ENCODE results near the gene FAM131A. TPM values are rescaled to one million over a fixed set of nuclear protein-coding genes. Genes with fewer than 3 reads are reported as not detected.

Gene FAM131A
- total and polyA plus RNA-seq, 9 of the 15 experiments (the other 6 are each of a cell fraction or from before 2014, with no cell fraction given): 0.48 to 11.1 (median 4.3) TPM

DNA sequence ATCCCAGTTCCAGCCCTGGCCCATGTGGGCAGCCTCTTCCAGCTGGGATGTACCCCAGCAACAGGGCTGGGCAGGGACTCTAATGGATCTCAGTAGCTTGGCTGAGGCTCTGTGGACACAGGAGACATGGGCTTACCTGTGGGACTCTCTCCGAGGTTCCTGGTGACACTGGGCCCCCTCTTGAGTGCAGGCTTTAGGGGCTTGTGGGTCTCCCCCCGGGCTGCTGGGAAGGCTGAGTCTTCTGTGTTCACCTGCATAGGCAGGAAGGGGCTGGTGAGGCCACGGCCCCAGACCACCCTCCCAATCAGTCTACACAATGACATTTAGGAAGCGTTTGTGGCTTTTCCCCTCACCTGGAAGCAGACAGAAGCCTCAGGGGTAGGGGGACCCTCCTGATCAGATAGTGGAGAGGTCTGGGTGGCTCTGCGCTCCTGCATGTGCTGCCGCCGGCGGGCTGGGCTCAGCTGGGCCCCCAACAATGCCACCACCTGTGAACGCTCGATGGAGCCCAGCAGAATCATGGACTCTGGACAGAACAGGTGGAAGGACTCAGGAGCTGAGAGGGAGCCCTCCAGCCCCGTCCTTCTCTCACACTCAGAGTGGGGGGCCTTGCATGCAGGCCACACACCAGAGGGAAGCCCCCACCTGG, 15.6 kb downstream of the FAM131A start (continued):
- TF ChIP-seq, protein P1, sequence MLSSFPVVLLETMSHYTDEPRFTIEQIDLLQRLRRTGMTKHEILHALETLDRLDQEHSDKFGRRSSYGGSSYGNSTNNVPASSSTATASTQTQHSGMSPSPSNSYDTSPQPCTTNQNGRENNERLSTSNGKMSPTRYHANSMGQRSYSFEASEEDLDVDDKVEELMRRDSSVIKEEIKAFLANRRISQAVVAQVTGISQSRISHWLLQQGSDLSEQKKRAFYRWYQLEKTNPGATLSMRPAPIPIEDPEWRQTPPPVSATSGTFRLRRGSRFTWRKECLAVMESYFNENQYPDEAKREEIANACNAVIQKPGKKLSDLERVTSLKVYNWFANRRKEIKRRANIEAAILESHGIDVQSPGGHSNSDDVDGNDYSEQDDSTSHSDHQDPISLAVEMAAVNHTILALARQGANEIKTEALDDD (IDR thresholded peaks at IDR 0.05): no peak
- TF ChIP-seq HNRNPUL1 (IDR thresholded peaks at IDR 0.05; ENCODE audit: low read length) (no peak), POLR2A (conservative IDR thresholded peaks at IDR 0.05) (no peak), RFX7 (CRISPR knock-in tag; IDR thresholded peaks at IDR 0.05) (no peak), SREBF1 (IDR thresholded peaks at IDR 0.05; ENCODE audit: borderline replicate concordance, low read depth, low read length) (no peak), NRF1 (conservative IDR thresholded peaks at IDR 0.05 in 1 of 2, IDR thresholded peaks at IDR 0.05 in 1 of 2) (no peak), ZC3H11A (IDR thresholded peaks at IDR 0.05; ENCODE audit: low read depth, low read length) (no peak), IRF2 (CRISPR knock-in tag; IDR thresholded peaks at IDR 0.05) (no peak), POLR2G (IDR thresholded peaks at IDR 0.05; ENCODE audit: low read depth, low read length) (no peak), PHB2 (IDR thresholded peaks at IDR 0.05; ENCODE audit: low read depth) (no peak)
- TF ChIP-seq, protein P2, sequence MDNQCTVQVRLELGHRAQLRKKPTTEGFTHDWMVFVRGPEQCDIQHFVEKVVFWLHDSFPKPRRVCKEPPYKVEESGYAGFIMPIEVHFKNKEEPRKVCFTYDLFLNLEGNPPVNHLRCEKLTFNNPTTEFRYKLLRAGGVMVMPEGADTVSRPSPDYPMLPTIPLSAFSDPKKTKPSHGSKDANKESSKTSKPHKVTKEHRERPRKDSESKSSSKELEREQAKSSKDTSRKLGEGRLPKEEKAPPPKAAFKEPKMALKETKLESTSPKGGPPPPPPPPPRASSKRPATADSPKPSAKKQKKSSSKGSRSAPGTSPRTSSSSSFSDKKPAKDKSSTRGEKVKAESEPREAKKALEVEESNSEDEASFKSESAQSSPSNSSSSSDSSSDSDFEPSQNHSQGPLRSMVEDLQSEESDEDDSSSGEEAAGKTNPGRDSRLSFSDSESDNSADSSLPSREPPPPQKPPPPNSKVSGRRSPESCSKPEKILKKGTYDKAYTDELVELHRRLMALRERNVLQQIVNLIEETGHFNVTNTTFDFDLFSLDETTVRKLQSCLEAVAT (IDR thresholded peaks at IDR 0.05): no peak
